HL-60 (cell line): Measurements from ENCODE around the gene PARS2.

Source experiments
- POLR2AphosphoS5 ChIP-seq: IDR thresholded peaks from 2 replicates; pipeline ENCODE4 v1.6.1; 2012; ENCODE audit warnings: low read depth
- TF ChIP-seq, protein P1 (sequence below): IDR thresholded peaks from 2 replicates; pipeline ENCODE4 v1.6.1; 2012; ENCODE audit warnings: low read depth; ENCODE audit not compliant: insufficient replicate concordance
- TF ChIP-seq, protein P2 (sequence below): IDR thresholded peaks from one replicate; pipeline ENCODE4 v1.5.1; 2011; ENCODE audit warnings: low read length, control low read depth, inconsistent platforms; ENCODE audit not compliant: insufficient read depth

DNA sequence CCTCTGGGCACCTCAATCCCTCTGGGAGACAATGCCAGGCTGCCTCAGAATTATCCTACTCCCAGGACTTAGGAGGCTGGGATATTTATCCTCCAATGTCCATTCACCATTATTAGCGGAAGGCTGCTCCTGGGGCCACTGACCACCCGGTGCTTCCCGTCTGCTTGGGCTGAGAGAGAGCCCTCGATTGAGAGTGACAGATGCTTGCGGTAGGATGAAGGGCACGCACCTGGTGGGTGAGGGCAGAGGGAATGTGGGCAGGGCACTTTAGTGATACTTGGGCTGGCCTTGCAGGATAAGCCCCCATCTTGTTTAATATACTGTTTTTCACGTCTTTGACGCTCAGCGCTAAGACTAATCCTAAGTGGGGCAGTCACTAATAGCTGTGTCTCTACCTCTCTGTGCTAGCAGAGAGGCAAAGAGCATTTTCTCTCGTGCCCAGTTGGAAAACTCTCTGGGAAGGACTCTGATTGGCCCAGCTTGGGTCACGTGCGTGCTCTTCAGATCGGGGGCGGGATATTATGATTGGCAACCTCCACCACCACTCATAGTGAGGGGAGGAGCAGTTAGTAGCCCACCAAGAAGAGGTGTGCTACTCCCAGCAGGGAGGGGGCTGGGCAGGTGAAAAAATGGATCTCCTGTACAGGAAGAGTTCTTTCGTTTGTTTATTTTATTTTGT is 10.6 kb upstream of the PARS2 start:
- TF ChIP-seq, protein P1, sequence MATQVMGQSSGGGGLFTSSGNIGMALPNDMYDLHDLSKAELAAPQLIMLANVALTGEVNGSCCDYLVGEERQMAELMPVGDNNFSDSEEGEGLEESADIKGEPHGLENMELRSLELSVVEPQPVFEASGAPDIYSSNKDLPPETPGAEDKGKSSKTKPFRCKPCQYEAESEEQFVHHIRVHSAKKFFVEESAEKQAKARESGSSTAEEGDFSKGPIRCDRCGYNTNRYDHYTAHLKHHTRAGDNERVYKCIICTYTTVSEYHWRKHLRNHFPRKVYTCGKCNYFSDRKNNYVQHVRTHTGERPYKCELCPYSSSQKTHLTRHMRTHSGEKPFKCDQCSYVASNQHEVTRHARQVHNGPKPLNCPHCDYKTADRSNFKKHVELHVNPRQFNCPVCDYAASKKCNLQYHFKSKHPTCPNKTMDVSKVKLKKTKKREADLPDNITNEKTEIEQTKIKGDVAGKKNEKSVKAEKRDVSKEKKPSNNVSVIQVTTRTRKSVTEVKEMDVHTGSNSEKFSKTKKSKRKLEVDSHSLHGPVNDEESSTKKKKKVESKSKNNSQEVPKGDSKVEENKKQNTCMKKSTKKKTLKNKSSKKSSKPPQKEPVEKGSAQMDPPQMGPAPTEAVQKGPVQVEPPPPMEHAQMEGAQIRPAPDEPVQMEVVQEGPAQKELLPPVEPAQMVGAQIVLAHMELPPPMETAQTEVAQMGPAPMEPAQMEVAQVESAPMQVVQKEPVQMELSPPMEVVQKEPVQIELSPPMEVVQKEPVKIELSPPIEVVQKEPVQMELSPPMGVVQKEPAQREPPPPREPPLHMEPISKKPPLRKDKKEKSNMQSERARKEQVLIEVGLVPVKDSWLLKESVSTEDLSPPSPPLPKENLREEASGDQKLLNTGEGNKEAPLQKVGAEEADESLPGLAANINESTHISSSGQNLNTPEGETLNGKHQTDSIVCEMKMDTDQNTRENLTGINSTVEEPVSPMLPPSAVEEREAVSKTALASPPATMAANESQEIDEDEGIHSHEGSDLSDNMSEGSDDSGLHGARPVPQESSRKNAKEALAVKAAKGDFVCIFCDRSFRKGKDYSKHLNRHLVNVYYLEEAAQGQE: no peak
- TF ChIP-seq, protein P2, sequence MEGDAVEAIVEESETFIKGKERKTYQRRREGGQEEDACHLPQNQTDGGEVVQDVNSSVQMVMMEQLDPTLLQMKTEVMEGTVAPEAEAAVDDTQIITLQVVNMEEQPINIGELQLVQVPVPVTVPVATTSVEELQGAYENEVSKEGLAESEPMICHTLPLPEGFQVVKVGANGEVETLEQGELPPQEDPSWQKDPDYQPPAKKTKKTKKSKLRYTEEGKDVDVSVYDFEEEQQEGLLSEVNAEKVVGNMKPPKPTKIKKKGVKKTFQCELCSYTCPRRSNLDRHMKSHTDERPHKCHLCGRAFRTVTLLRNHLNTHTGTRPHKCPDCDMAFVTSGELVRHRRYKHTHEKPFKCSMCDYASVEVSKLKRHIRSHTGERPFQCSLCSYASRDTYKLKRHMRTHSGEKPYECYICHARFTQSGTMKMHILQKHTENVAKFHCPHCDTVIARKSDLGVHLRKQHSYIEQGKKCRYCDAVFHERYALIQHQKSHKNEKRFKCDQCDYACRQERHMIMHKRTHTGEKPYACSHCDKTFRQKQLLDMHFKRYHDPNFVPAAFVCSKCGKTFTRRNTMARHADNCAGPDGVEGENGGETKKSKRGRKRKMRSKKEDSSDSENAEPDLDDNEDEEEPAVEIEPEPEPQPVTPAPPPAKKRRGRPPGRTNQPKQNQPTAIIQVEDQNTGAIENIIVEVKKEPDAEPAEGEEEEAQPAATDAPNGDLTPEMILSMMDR: no peak
- no peak for TF ChIP-seq POLR2AphosphoS5
